GM13976 (cell line): Measurements from ENCODE around the gene COL11A1.

Source experiments
- DNase-seq: peaks from one replicate; pipeline ENCODE4 v3.0.0; 2012; ENCODE audit warnings: low spot score
- CTCF ChIP-seq: IDR thresholded peaks from 2 replicates; pipeline ENCODE4 v1.5.1; 2012; ENCODE audit warnings: borderline replicate concordance, mild to moderate bottlenecking; ENCODE audit not compliant: insufficient read depth; ENCODE audit errors: extremely low read depth, missing control alignments, control extremely low read depth
- in situ Hi-C: fragments of 300-500 bp; cut with MboI; formaldehyde crosslinking; loops from one replicate; pipeline ENCODE4 v1.12.0; 2022; ENCODE audit warnings: low sequenced_read_pairs, mixed read lengths, inconsistent platforms; ENCODE audit not compliant: unreplicated experiment

The COL11A1 gene

DNA sequence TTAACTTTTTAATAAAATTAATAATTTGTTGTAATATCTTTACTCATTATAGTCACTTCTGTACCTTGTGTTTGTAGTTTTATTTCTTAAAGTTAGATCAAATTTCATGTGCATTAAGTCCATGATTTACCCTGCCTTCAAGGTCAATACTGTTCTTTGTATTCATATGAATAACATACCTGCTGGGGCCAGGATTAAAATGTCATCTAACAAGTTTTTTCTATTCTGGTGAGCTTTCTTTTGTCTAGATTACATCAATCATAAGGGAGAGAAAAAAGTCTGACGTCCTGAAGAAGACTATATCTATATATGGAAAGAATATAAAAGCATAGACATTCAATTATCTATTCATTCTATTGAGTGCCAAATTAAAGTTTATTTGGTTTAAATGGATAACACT is 232.6 kb downstream of the COL11A1 start:
- DNase-seq: no peak
- no peak for TF ChIP-seq CTCF
- in situ Hi-C loops: no loop called here

- DNase-seq: no peak
- in situ Hi-C loops: no loop called here
- no peak for TF ChIP-seq CTCF
Measured at GRCh38 chr1:102872526-102872925, 235.8 kb downstream of the COL11A1 start.

- TF ChIP-seq CTCF: no peak
- in situ Hi-C loops: no loop called here
Measured at GRCh38 chr1:102872097-102872496, 236.2 kb downstream of the COL11A1 start.

DNA sequence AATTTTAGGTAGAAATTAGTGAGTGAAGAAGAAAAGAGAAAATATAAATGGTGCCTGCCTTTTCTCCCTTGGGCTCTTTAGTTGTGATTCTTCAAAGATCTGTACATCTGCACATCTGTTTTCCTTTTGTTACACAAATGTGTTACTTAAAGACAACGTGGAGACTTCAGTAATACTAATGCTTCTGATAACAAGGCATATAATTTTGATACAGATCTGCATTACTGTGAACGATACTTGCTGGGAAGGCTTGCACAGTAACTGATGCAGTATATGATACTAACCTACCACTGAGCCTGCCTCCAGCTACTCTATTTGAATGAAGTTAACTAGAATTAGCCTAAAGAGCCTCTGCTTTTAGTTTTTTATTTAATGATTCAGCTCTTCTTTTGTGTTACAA is 244.6 kb downstream of the COL11A1 start:
- DNase-seq: no peak
- in situ Hi-C loops: no loop called here
- no peak for TF ChIP-seq CTCF

More at GRCh38 chr1:102872097-102872496, 236.2 kb downstream of the COL11A1 start:
- DNase-seq: no peak

- TF ChIP-seq CTCF: no peak
Measured at GRCh38 chr1:102861247-102861646, 247.1 kb downstream of the COL11A1 start.

DNA sequence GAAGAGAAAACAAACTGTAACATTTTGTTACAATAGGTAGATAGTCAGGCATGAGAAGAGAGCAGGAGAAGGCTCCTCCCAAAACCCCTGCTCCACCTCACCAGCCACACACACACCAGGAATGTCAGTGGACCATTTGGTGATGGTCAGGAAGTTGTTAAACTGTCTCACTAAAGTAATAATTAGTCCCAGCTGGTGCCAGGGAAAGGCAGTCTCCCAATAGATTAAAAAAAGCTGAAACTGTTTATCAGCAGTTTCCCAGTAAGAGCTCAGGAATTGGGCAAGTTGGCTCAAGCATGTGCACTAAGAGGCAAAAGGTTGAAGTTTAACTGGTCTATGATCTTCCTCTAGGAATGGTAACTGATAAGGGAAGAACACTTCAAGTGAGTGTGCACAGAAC is 249.6 kb downstream of the COL11A1 start:
- no peak for TF ChIP-seq CTCF
- in situ Hi-C loops: no loop called here
- DNase-seq: no peak

More at GRCh38 chr1:102861247-102861646, 247.1 kb downstream of the COL11A1 start:
- no peak for DNase-seq
- in situ Hi-C loops: no loop called here

- in situ Hi-C loops: no loop called here
- no peak for DNase-seq
- TF ChIP-seq CTCF: no peak
Measured at GRCh38 chr1:102857251-102857650, 251.1 kb downstream of the COL11A1 start.
